Cerebellar nuclear complex (tissue), 1 donor: ENCODE results near the gene KIF20B.
"Not testable (repeated sequence)": the region's sequence is repeated elsewhere in the genome, so short reads cannot be mapped to it uniquely, and the experiment has no call there.

Experiments used
- DNase-seq, 2 experiments: peaks; one replicate each; lab custom pipeline; 2025; lab: John Stamatoyannopoulos, UW

Gene KIF20B

GRCh38 chr10:89773081-89773480, 71.7 kb downstream of the KIF20B start:
- no peak for DNase-seq

GRCh38 chr10:89776665-89777064, 75.3 kb downstream of the KIF20B start:
- no peak for DNase-seq

DNA sequence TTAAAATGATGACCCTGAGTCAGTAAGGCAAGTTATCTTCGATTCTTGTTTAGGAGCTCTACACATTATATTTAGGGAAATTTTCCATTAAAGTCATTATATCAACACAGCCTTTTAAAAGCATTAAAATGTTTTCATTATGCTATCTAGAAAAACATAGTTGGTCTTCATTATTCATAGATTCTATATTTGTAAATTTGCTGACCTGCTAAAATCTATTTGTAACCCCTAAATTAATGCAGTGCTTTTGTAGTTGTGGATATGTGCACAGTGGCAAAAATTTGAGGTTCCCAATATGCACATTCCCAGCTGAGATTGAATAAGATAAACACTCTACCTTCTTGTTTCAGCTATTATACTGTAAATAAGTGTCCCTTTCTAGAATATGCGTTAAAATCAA, 81.1 kb downstream of the KIF20B start:
- no peak for DNase-seq

DNA sequence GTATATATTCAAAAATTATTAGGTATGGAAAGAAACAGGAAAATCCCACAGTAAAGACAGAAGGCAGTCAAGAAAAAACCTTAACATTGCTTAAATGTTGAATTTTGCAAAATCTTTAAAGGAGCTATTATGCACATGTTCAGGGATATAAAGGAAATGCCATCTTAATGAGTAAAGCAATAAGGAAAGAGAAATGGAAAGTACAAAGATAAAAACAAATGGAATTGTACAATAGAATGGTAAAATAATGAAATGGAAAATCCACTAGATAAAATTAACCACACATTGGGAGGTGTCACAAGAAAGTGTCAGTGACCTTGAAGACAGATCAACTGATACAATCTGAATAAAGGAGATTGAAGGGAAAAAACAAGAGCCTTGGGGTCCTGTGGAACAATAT, 82.0 kb downstream of the KIF20B start:
- no peak for DNase-seq

DNA sequence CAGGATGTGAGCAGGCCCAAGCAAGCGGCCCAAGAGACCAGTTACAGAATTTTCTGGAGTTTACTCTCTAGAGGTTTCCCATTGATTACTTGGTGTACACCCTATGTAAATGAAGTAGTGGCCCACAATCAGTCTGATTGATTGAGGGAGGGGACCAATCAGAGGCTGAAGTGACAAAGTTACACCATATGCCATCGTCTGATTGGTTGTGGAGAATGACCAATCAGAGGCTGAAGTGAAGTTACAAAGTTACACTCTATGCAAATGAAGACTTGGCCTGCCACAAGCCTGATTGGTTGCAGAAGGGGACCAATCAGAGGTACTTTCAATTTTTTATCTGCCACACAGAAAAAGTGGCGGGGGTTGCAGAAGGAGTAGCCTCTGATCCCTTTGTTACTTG, 83.7 kb downstream of the KIF20B start:
- no peak for DNase-seq

GRCh38 chr10:89789188-89789877, 87.9 kb downstream of the KIF20B start:
- no peak for DNase-seq

GRCh38 chr10:89792187-89792586, 90.8 kb downstream of the KIF20B start:
- no peak for DNase-seq

DNA sequence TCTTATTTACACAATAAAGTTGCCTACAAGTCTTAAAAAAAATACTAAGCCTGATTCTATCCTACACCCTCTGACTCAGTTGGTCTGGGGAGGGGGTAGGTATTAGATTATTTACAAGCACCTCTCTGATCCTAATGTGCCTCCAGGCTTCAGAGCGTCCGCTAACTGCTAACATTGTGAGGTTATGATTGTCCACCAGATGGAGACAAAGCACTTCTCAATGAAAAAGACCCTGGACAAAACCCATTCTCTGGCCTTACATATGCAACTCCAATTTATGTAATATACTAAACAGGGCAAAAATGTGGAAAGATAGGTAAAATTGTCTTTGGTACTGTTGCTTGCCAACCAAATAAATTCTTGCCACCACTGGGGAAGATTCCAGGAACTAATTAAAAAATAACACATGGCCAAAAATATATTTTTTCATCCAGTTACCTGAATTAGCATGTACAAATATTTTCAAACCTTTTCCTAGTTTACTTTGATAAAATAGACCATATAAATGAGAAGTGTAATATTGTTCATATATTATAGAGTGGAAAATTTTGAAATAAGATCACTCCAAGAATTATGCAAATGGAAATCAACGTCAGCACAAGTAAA, 92.4 kb downstream of the KIF20B start:
- no peak for DNase-seq

DNA sequence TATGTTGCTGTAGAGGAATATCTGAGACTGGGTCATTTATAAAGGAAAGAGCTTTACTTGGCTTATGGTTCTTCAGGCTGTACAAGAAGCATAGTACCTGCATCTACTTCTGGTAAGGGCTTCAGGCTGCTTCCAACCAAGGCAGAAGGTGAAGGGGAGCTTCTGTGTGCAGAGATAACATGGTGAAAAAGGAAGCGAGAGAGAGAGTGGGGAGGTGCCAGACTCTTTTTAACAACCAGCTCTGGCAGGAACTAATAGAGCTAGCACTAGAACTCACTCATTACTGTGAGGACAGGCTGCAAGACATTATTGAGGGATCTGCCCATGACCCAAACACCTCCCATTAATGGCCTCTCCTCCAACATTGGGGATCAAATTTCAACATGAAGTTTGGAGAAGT, 94.5 kb downstream of the KIF20B start:
- DNase-seq, result no peak

DNA sequence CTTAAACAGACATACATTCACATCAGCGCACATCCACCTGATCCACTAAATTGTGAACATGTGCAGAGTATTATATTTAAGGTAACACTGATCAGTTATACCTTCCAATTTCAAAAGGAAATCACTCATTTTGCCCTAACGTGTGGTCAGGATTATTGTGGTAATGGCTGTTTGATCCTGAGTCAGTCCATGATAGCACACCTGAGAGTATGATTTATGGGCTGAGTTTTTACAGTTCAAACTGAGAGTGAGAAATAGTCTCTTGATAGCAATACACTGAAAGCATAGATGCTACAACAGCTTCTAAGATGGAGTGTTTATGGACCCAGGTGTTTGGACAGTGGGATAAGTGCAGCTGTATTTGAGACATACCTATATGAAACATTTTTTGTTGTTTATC, 96.7 kb downstream of the KIF20B start:
- DNase-seq, result no peak

- no peak for DNase-seq
Observed at GRCh38 chr10:89799573-89799972, 98.2 kb downstream of the KIF20B start.

DNA sequence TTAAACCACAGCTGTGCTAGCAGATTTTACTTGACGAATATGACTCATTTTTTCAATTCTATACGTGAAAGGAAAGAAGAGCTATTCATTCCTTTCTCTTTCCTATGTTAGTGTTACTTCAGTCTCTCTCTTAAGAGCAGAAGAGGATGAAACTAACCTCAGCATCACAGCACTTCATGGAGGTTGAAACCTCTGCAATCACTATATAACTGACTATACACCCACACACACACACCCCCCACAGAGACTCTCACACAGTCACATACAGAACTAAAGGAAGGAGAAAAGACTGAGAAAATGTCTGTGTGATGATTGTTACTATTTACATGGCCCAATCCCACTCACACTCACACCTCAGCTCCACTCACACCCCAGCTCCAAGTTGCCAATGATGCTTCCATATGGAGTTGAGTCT, 104.2 kb downstream of the KIF20B start:
- DNase-seq, result no peak

GRCh38 chr10:89808842-89809241, 107.5 kb downstream of the KIF20B start:
- no peak for DNase-seq

GRCh38 chr10:89809766-89810165, 108.4 kb downstream of the KIF20B start:
- no peak for DNase-seq

DNA sequence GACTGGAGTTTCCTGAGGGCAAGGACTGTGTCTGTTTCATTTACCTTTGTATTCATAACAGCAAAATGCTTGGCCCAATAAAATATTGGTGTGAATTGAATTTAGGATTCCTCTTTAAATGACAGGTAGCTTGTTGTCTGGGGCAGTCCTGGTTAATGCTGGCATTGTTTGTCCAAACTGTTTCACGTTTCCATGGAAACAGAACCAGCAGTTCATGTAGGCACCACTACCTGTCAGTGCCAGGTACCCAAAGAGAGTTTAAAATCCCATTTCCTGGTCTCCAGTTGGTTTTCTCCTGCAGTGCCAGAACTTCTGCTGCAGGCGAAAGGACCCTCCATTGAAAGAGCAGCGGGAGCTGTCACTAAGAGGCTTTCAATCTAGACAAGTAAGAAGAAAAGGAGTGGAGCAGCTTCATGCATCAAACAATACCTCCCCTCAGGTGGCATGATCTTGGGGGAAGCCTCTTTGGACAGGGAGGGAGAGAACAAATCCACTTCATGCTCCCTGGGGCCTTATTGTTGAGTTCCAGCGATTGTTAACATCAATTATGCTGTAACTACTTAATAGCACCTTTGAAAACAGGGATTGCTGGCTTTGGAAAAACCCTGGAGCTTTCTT, 109.6 kb downstream of the KIF20B start:
- no peak for DNase-seq

GRCh38 chr10:89813546-89813945, 112.2 kb downstream of the KIF20B start:
- DNase-seq, result no peak

DNA sequence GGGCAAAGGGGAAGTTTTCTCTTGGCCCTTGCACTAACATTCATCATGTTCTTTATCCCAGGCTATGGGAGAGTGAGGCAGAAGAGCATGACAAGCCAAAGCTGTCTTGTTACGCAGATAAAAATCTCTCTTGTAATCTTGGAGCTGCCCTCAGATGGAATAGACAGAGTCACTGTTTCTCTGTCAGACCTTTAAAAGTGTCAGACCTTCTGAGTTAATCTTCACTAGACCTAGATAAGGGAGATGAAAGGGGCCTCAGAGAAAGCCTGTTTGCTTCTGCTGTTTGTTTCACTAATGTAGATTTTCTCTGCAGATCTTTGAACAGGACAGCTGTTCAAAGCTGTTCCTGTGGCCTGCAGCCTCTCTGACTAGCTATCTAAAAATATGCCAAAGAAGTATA, 112.9 kb downstream of the KIF20B start:
- DNase-seq, result no peak

DNA sequence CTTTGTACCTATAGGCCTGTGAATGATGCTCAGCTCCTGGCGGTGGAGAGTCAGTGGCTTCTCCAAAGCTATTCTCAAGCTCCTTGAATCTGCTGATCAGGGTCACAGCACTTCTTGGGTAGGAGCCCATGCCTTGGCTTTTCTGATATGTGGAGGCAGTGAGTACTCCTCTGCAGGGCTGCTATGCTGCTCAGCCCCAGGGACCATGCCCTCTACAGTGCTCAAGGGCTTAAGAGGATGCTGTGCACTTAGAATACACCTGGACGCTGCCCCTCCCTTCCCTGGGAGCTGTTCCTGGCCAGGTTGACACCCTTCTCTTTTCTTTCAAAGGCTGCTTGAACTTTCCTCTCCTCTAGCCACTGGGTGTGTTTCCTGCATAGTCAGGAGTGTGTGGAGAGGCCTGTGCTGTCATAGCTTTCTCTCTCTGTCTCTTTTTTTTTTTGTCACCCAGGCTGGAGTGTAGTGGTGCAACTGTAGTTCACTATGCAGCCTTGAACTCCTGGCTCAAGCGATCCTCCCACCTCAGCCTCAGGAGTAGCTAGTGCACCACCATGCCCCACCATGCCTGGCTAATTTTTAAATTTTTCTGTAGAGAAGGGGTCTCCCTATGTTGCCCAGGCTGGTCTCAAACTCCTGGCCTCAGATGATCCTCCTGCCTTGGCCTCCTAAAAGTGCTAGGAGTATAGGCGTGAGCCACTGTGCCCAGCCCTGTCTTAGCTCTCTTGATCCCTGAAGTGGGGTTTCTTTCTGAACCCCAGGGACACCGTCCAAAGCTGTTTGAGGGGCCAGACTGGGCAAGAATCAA, 113.9 kb downstream of the KIF20B start:
- no peak for DNase-seq

- not testable (repeated sequence) for DNase-seq
Observed at GRCh38 chr10:89819008-89819407, 117.6 kb downstream of the KIF20B start.
